HG03066 (cell line): Measurements from ENCODE around the gene ABCB6.

ENCODE experiments used
- ATAC-seq: cut with Tn5 transposase; IDR thresholded peaks from one replicate; pipeline ENCODE4 v1.9.1; 2021; ENCODE audit warnings: low read depth; ENCODE audit not compliant: unreplicated experiment

Gene ABCB6

GRCh38 chr2:219197388-219197787 lies 21.4 kb downstream of the ABCB6 start:
- no peak for ATAC-seq

- ATAC-seq = no peak
Observed at GRCh38 chr2:219186754-219187456, 31.9 kb downstream of the ABCB6 start.

- no peak for ATAC-seq
Observed at GRCh38 chr2:219184121-219184520, 34.6 kb downstream of the ABCB6 start.

- ATAC-seq = no peak
Observed at GRCh38 chr2:219183151-219183772, 35.5 kb downstream of the ABCB6 start.

GRCh38 chr2:219182331-219183150 lies 36.2 kb downstream of the ABCB6 start:
- ATAC-seq = no peak

- no peak for ATAC-seq
Observed at GRCh38 chr2:219181531-219181930, 37.2 kb downstream of the ABCB6 start.

- ATAC-seq = no peak
Observed at GRCh38 chr2:219180961-219181360, 37.8 kb downstream of the ABCB6 start.

GRCh38 chr2:219179601-219180465 lies 38.9 kb downstream of the ABCB6 start:
- no peak for ATAC-seq

- peak; percentile 18 for ATAC-seq
Observed at GRCh38 chr2:219178377-219179175, 40.2 kb downstream of the ABCB6 start.

GRCh38 chr2:219177552-219178376 lies 41.0 kb downstream of the ABCB6 start, which contains the start of gene RETREG2:
RETREG2 (plus strand) TSS chr2:219178275; CDS start chr2:219178353, 78 bp downstream.
- peak; percentile 38 for ATAC-seq

- ATAC-seq = peak; percentile 61
Observed at GRCh38 chr2:219176818-219177551, 41.8 kb downstream of the ABCB6 start, which contains the start of gene CNPPD1. CNPPD1 (minus strand) TSS chr2:219176925; CDS start chr2:219176828, 97 bp downstream.

- peak; percentile 36 for ATAC-seq
Observed at GRCh38 chr2:219175928-219176817, 42.6 kb downstream of the ABCB6 start.

GRCh38 chr2:219175486-219175885 lies 43.3 kb downstream of the ABCB6 start:
- no peak for ATAC-seq

GRCh38 chr2:219174801-219175200 lies 44.0 kb downstream of the ABCB6 start:
- ATAC-seq = no peak

GRCh38 chr2:219174146-219174545 lies 44.6 kb downstream of the ABCB6 start:
- no peak for ATAC-seq

GRCh38 chr2:219173176-219173575 lies 45.6 kb downstream of the ABCB6 start:
- ATAC-seq = no peak
